Activated T-cell treated with anti-CD3 and anti-CD28 coated beads, Interleukin-2, amount 50 U/mL, for 24 hours (primary cell): ENCODE results near the gene ACD.

Experiments used
- DNase-seq: peaks from one replicate; pipeline ENCODE4 v3.0.0-alpha.2; 2020
- H3K27ac Mint-ChIP-seq: 2 replicates; pipeline ENCODE4 v1.8.0; 2020; ENCODE audit warnings: mild to moderate bottlenecking, mixed read lengths
- H3K27me3 Mint-ChIP-seq: 2 replicates; pipeline ENCODE4 v1.8.0; 2020; ENCODE audit warnings: mixed read lengths
- H3K36me3 Mint-ChIP-seq: 2 replicates; pipeline ENCODE4 v1.8.0; 2020; ENCODE audit warnings: low read depth, mixed read lengths
- H3K4me1 Mint-ChIP-seq: 2 replicates; pipeline ENCODE4 v1.8.0; 2020; ENCODE audit warnings: low read depth, mixed read lengths
- H3K4me3 Mint-ChIP-seq: 2 replicates; pipeline ENCODE4 v1.8.0; 2020; ENCODE audit warnings: mild to moderate bottlenecking, moderate library complexity, mixed read lengths
- H3K9me3 Mint-ChIP-seq: 2 replicates; pipeline ENCODE4 v1.8.0; 2020; ENCODE audit warnings: mixed read lengths

ACD gene

DNA sequence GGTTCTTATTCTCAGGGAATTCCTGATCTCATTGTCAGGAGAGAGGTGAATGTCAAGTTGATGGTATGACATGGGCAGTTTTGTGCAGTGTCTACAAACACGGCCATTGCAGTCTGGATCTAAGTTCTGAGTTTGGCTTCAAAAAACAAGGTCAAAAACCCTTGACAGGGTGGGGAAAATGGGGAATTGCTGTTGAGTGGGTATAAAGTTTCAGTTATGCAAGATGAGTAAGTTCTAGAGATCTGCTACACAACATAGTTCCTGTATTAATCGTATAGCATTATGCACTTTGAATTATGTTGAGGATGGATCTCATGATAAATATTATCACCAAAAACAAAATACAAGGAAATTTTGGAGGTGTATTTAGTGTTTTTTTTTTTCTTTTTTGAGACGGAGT, 51.7 kb downstream of the ACD start:
- H3K9me3 Mint-ChIP-seq, result no peaks in the 10 kb centered on the region
- peaks cover 42% of the 10 kb centered on the region for H3K36me3 Mint-ChIP-seq
- no peaks in the 10 kb centered on the region for H3K27me3 Mint-ChIP-seq
- DNase-seq, result no peak
- H3K27ac Mint-ChIP-seq, result peak overlapping the region; percentile 88
- H3K4me3 Mint-ChIP-seq, result no peak overlapping the region
- peaks cover 24% of the 10 kb centered on the region for H3K4me1 Mint-ChIP-seq
